Measurements from ENCODE around the gene PCDH9.

Gene PCDH9

DNA sequence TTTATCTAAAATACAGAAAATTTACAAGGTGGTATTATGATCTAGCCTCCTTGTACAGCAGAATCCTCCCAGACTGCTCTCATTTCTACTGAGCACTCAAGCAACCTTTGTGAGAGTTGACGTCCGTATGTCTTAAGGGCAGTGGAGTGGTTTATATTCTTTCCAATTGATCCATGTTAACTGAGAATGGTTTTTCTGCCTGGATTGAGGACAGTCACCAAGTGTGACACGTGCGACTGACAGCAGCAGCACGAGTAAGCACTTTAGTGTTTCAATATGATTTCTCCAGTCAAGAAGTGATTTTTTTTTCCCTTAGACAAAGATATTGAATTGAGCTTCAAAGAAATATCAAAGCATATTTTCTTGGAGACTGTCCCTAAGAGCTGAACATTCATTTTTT is 901.7 kb downstream of the PCDH9 start:
- Histone ChIP-seq H4K20me1 (ENCODE audit: insufficient read depth) (no peaks in the 10 kb centered on the region), H3K4me1 (ENCODE audit: low read depth, poor library complexity, severe bottlenecking) (no peaks in the 10 kb centered on the region), H3K4me3 (IDR thresholded peaks at IDR 0.05; ENCODE audit: insufficient read depth, low read depth, low read length) (no peak overlapping the region), H3K27me3 (ENCODE audit: insufficient read depth, low read depth) (no peaks in the 10 kb centered on the region), H3K27ac (no peak overlapping the region), H3K79me2 (ENCODE audit: insufficient read depth, low read depth) (no peaks in the 10 kb centered on the region), H3K4me2 (no peak overlapping the region), H3K36me3 (ENCODE audit: insufficient read depth) (no peaks in the 10 kb centered on the region), H2AFZ (ENCODE audit: low read depth) (no peak overlapping the region), H3K9ac (no peak overlapping the region)
- TF ChIP-seq, protein P1, sequence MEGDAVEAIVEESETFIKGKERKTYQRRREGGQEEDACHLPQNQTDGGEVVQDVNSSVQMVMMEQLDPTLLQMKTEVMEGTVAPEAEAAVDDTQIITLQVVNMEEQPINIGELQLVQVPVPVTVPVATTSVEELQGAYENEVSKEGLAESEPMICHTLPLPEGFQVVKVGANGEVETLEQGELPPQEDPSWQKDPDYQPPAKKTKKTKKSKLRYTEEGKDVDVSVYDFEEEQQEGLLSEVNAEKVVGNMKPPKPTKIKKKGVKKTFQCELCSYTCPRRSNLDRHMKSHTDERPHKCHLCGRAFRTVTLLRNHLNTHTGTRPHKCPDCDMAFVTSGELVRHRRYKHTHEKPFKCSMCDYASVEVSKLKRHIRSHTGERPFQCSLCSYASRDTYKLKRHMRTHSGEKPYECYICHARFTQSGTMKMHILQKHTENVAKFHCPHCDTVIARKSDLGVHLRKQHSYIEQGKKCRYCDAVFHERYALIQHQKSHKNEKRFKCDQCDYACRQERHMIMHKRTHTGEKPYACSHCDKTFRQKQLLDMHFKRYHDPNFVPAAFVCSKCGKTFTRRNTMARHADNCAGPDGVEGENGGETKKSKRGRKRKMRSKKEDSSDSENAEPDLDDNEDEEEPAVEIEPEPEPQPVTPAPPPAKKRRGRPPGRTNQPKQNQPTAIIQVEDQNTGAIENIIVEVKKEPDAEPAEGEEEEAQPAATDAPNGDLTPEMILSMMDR (conservative IDR thresholded peaks at IDR 0.05; ENCODE audit: low read depth, low read length) = no peak

DNA sequence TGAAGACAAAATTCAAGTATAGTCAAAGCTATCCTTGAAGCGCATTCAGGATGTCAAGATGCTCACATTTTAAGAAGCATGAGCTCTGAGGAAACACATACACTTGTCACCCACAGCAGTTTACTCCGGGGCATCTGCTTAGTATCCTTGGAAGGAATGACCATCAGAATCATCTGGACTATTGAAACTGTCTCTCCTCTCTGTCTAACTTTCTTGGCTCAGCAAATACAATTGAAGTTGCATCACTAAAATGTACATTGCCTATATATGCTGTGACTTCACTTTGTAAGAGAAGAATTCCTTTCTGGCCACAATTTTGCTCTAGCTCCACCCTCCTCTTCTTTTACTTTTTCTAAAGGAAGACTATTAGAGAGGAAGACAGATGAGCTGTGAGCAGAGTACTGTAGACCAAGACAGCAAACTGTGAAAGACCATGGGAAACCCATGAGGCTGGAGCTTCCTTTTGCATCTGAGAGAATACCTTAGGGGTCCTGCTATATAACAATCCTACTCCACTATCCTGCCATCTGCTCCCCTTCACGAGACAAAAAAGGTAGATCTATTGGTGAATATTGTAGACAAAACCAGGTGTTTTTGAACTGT is 906.3 kb downstream of the PCDH9 start:
- Histone ChIP-seq H3K27me3 (ENCODE audit: insufficient read depth, low read depth) (no peaks in the 10 kb centered on the region), H2AFZ (ENCODE audit: low read depth) (no peak overlapping the region), H3K4me3 (IDR thresholded peaks at IDR 0.05; ENCODE audit: insufficient read depth, low read depth, low read length) (no peak overlapping the region), H3K4me2 (no peak overlapping the region), H4K20me1 (ENCODE audit: insufficient read depth) (no peaks in the 10 kb centered on the region), H3K27ac (no peak overlapping the region), H3K9ac (no peak overlapping the region), H3K79me2 (ENCODE audit: insufficient read depth, low read depth) (no peaks in the 10 kb centered on the region), H3K4me1 (ENCODE audit: low read depth, poor library complexity, severe bottlenecking) (no peaks in the 10 kb centered on the region), H3K36me3 (ENCODE audit: insufficient read depth) (no peaks in the 10 kb centered on the region)
- TF ChIP-seq, protein P1 (conservative IDR thresholded peaks at IDR 0.05; ENCODE audit: low read depth, low read length) = no peak

DNA sequence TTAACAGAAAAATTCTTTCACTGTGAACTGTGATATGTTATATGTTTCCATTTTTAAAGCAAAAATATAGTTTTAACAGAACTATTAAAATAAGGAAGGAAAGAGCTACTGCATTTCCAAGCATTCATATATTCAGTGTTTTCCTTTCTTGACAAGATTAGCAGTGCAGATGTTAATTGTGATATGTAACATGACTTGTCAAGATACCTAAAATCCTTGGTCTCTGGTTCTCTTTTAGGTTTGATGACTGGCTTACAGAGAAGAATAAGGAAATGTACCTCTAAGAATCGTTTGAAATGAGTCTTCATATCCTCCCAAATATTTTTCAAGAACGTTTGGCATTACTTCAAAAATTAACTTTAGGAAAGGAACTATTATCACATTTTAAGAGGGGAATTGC is 907.2 kb downstream of the PCDH9 start:
- Histone ChIP-seq H3K4me1 (ENCODE audit: low read depth, poor library complexity, severe bottlenecking) (no peaks in the 10 kb centered on the region), H3K27ac (no peak overlapping the region), H3K36me3 (ENCODE audit: insufficient read depth) (no peaks in the 10 kb centered on the region), H3K79me2 (ENCODE audit: insufficient read depth, low read depth) (no peaks in the 10 kb centered on the region), H3K4me2 (no peak overlapping the region), H3K9ac (no peak overlapping the region), H2AFZ (ENCODE audit: low read depth) (no peak overlapping the region), H4K20me1 (ENCODE audit: insufficient read depth) (no peaks in the 10 kb centered on the region), H3K4me3 (IDR thresholded peaks at IDR 0.05; ENCODE audit: insufficient read depth, low read depth, low read length) (no peak overlapping the region), H3K27me3 (ENCODE audit: insufficient read depth, low read depth) (no peaks in the 10 kb centered on the region)
- TF ChIP-seq, protein P1 (conservative IDR thresholded peaks at IDR 0.05; ENCODE audit: low read depth, low read length) = no peak

DNA sequence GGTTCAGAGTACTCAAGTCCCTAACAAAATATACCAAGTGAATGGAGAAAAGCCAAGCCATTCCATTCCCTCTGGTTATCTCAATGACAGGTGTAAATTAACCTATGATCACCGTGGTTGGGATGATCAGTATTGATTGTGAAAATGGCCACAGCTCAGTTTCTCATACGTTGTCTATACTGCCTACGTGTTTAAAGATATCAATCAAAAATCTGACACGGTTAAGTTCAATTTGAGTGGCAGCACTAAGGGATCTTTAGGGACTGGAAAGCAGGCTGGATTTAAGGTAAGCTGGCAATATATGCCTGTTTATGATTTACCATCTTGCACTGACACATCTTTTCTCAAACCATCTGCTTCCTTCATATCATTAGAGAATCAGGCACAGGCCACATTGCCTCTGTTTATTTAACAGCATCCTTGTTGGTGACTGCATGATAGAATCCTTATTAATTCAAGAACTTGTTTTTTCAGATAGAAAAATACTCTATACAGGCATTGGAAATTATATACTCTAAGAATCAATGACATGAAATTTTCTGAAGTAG is 907.9 kb downstream of the PCDH9 start:
- Histone ChIP-seq H2AFZ (ENCODE audit: low read depth) (no peak overlapping the region), H3K4me3 (IDR thresholded peaks at IDR 0.05; ENCODE audit: insufficient read depth, low read depth, low read length) (no peak overlapping the region), H3K9ac (no peak overlapping the region), H3K79me2 (ENCODE audit: insufficient read depth, low read depth) (no peaks in the 10 kb centered on the region), H3K4me1 (ENCODE audit: low read depth, poor library complexity, severe bottlenecking) (no peaks in the 10 kb centered on the region), H3K27ac (no peak overlapping the region), H3K4me2 (no peak overlapping the region), H3K36me3 (ENCODE audit: insufficient read depth) (no peaks in the 10 kb centered on the region), H3K27me3 (ENCODE audit: insufficient read depth, low read depth) (no peaks in the 10 kb centered on the region), H4K20me1 (ENCODE audit: insufficient read depth) (no peaks in the 10 kb centered on the region)
- TF ChIP-seq, protein P1 (conservative IDR thresholded peaks at IDR 0.05; ENCODE audit: low read depth, low read length) = no peak

Data from KMS-11 (cell line).